ENCODE data around the gene CHM. TPM values are rescaled to one million over a fixed set of nuclear protein-coding genes. Genes with fewer than 3 reads are reported as not detected.
"Not testable (repeated sequence)": the region's sequence is repeated elsewhere in the genome, so short reads cannot be mapped to it uniquely, and the experiment has no call there.

The CHM gene
- total RNA-seq, 2 experiments from 2014 or later = 12.0 to 13.9 TPM

DNA sequence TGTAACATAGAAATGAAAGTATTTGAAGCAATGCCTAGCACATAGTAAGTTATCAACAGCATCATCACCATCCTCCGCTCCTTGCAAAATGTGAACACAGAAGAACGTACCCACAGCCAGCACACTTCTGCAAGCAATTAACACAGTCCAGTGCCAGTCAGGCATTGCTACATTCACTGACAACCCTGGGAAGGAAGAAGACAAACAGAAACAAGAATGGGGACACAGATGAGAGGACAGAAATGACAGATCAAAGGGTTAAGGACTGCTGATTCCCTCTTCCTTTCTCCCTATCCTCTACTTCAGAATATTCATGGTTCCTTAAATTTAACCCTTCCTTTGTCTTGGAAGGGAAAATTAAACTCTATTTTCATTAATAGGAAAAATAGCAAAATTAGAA, 53.1 kb downstream of the CHM start:
- intact Hi-C loops (cut with micrococcal nuclease) = no loop called here
- CTCF ChIA-PET = interaction anchor here (0.7 kb wide), 1 partner anchor 13 kb away, joined by 6 read pairs; no protein-coding TSS in a partner anchor
- H3K4me1 Mint-ChIP-seq (ENCODE audit: low read depth) = peaks cover 19% of the 10 kb centered on the region
- H3K36me3 Mint-ChIP-seq = peaks cover 8% of the 10 kb centered on the region
- no peak overlapping the region for H3K4me3 Mint-ChIP-seq
- no peaks in the 10 kb centered on the region for H3K27me3 Mint-ChIP-seq
- H3K9me3 Mint-ChIP-seq = peaks cover under 1% of the 10 kb centered on the region
- no peak for DNase-seq
- no peak overlapping the region for H3K27ac Mint-ChIP-seq
- POLR2A ChIA-PET = no interaction called here

DNA sequence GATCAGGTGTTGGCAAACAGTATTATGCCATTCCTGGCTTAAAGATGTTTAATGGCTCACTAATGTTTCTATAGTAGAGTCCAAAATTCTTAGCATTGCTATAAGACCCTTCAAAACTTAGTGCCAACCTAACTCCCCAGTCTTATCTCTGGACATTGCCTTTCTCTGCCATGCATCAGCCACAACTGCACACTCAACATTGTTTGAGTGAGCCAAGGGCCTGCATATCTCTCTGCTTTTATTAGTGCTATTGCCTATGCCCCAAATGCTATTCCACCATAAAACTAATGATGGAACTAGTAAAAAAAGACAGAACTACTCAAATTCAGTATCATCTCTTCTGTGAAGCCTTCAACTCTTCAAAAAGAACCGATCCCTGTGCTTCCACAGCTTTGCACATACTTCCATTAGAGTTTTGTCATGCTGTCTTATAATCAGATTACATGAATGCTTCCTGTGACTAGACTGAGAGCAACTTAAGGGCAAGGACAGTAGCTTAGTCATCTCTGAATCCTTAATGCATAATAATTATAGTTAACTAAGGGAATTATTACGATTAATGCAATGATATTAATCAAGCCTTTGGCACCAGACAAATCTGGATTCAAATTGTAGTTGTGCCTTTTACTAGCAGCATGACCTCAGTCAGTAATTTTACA, 53.7 kb downstream of the CHM start:
- Mint-ChIP-seq H3K36me3 (peaks cover 8% of the 10 kb centered on the region), H3K4me3 (no peak overlapping the region), H3K27me3 (no peaks in the 10 kb centered on the region), H3K4me1 (ENCODE audit: low read depth) (peaks cover 20% of the 10 kb centered on the region), H3K27ac (no peak overlapping the region), H3K9me3 (peaks cover 2% of the 10 kb centered on the region)
- intact Hi-C loops (cut with micrococcal nuclease) = no loop called here
- POLR2A ChIA-PET = no interaction called here
- no peak for DNase-seq
- CTCF ChIA-PET = no interaction called here

GRCh38 chrX:85992811-85993229, 54.5 kb downstream of the CHM start:
- ChIA-PET POLR2A (no interaction called here), CTCF (no interaction called here)
- Mint-ChIP-seq H3K27ac (no peak overlapping the region), H3K4me1 (ENCODE audit: low read depth) (peaks cover 22% of the 10 kb centered on the region), H3K27me3 (no peaks in the 10 kb centered on the region), H3K9me3 (peaks cover 2% of the 10 kb centered on the region), H3K36me3 (peaks cover 8% of the 10 kb centered on the region), H3K4me3 (no peak overlapping the region)
- peak; percentile 9 for DNase-seq
- intact Hi-C loops (cut with micrococcal nuclease) = no loop called here

DNA sequence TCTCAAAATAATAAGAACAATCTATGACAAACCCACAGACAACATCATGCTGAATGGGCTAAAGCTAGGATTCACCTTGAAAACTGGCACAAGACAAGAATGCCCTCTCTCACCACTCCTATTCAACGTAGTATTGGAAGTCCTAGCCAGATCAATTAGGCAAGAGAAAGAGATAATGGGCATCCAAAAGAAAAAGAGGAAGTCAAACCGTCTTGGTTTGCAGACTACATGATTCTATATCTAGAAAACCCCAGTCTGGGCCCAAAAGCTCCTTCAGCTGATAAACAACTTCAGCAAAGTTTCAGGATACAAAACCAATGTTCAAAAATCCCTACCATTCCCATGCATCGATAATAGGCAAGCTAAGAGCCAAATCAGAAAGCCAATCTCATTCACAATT, 59.0 kb downstream of the CHM start:
- intact Hi-C loops (cut with micrococcal nuclease) = no loop called here
- H3K36me3 Mint-ChIP-seq = peaks cover 16% of the 10 kb centered on the region
- no peak for DNase-seq
- peaks cover 2% of the 10 kb centered on the region for H3K9me3 Mint-ChIP-seq
- ChIA-PET CTCF (no interaction called here), POLR2A (no interaction called here)
- H3K27ac Mint-ChIP-seq = no peak overlapping the region
- peaks cover 14% of the 10 kb centered on the region for H3K4me1 Mint-ChIP-seq (ENCODE audit: low read depth)
- H3K27me3 Mint-ChIP-seq = no peaks in the 10 kb centered on the region
- H3K4me3 Mint-ChIP-seq = no peak overlapping the region

DNA sequence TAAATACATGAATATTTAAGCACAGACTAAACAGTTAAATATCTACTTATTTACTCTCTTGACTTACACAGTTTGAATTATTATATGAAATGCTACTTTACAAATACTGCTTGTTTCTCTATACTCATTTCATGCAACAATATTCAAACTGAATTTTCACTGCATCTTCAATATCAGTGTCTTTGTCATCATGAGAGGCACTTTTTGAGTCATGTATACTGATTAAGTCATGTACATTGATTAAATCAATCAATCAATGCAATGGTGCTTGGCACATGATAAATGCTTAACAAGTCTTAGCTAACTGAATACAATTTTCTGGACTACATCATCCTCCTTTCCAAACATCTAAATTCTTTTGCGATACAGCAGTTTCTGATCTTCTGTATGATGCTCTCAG, 67.1 kb downstream of the CHM start:
- peaks cover 19% of the 10 kb centered on the region for H3K36me3 Mint-ChIP-seq
- intact Hi-C loops (cut with micrococcal nuclease) = no loop called here
- CTCF ChIA-PET = no interaction called here
- H3K27me3 Mint-ChIP-seq = no peaks in the 10 kb centered on the region
- H3K27ac Mint-ChIP-seq = no peak overlapping the region
- H3K4me1 Mint-ChIP-seq (ENCODE audit: low read depth) = peaks cover 2% of the 10 kb centered on the region
- POLR2A ChIA-PET = no interaction called here
- H3K9me3 Mint-ChIP-seq = peaks cover 4% of the 10 kb centered on the region
- H3K4me3 Mint-ChIP-seq = no peak overlapping the region
- no peak for DNase-seq

DNA sequence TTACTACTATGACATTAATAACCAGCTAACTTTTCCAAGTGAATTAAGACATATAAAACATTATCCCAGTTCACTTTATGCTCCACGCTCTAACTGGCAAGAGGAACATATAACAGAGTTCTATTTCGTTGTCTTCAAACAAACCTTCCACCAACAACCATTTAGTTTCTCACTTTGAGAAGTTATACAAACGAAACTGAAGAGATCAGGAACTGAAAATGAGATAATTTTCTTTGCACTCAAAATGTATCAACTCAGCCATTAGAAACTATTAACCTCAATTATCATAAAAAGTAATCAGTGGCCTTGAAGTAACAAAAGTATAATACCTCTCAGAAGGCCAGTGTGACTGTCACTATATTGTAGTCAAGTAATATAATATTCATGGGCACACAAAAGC, 70.1 kb downstream of the CHM start:
- peaks cover 2% of the 10 kb centered on the region for H3K4me1 Mint-ChIP-seq (ENCODE audit: low read depth)
- H3K27me3 Mint-ChIP-seq = no peaks in the 10 kb centered on the region
- ChIA-PET POLR2A (no interaction called here), CTCF (no interaction called here)
- H3K9me3 Mint-ChIP-seq = peaks cover 4% of the 10 kb centered on the region
- no peak for DNase-seq
- peaks cover 26% of the 10 kb centered on the region for H3K36me3 Mint-ChIP-seq
- no peak overlapping the region for H3K4me3 Mint-ChIP-seq
- H3K27ac Mint-ChIP-seq = no peak overlapping the region
- intact Hi-C loops (cut with micrococcal nuclease) = no loop called here

DNA sequence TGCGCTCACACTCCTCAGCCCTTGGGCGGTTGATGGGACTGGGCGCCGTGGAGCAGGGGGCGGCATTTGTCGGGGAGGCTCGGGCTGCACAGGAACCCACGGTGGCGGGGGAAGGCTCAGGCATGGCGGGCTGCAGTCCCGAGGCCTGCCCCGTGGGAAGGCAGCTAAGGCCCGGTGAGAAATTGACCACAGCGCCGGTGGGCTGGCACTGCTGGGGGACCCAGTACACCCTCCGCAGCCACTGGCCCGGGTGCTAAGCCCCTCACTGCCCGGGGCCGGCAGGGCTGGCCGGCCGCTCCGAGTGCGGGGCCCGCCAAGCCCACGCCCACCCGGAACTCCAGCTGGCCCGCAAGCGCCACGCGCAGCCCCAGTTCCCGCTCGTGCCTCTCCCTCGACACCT, 75.0 kb downstream of the CHM start:
- CTCF ChIA-PET; H3K4me1 Mint-ChIP-seq (ENCODE audit: low read depth); H3K9me3 Mint-ChIP-seq; POLR2A ChIA-PET; H3K4me3 Mint-ChIP-seq; H3K27ac Mint-ChIP-seq; intact Hi-C loops (cut with micrococcal nuclease); DNase-seq; H3K27me3 Mint-ChIP-seq: not testable (repeated sequence)
- peaks cover 28% of the 10 kb centered on the region for H3K36me3 Mint-ChIP-seq

- DNase-seq = no peak
Measured at GRCh38 chrX:85964744-85965143, 82.6 kb downstream of the CHM start.

DNA sequence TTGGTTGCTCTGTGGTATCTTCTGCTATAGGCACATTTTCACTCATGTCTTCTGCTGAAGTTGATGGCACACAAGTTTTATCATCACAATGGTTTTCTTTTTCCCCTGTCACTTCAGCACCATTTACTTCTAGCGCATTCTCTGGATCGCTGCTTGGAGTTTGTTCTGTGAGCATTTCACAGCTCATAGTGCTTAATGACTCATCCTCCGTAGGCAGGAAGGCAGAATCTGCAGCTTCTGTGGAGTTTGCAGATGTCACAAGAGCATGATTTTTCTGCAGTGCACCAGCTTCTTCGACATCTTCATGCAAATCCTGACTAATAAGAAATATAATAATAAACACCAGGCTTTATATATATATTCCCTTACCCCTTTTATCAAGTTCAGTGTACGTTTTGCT, 83.6 kb downstream of the CHM start:
- Mint-ChIP-seq H3K27me3 (no peaks in the 10 kb centered on the region), H3K4me1 (ENCODE audit: low read depth) (no peaks in the 10 kb centered on the region), H3K27ac (no peak overlapping the region), H3K36me3 (peaks cover 7% of the 10 kb centered on the region), H3K4me3 (no peak overlapping the region), H3K9me3 (no peaks in the 10 kb centered on the region)
- CTCF ChIA-PET = no interaction called here
- intact Hi-C loops (cut with micrococcal nuclease) = no loop called here
- POLR2A ChIA-PET = no interaction called here
- DNase-seq = no peak

More at GRCh38 chrX:85964744-85965143, 82.6 kb downstream of the CHM start:
- Mint-ChIP-seq H3K27ac (no peak overlapping the region), H3K27me3 (no peaks in the 10 kb centered on the region), H3K9me3 (no peaks in the 10 kb centered on the region), H3K4me1 (ENCODE audit: low read depth) (no peaks in the 10 kb centered on the region), H3K36me3 (peaks cover 7% of the 10 kb centered on the region), H3K4me3 (no peak overlapping the region)
- intact Hi-C loops (cut with micrococcal nuclease) = no loop called here
- ChIA-PET POLR2A (no interaction called here), CTCF (no interaction called here)

DNA sequence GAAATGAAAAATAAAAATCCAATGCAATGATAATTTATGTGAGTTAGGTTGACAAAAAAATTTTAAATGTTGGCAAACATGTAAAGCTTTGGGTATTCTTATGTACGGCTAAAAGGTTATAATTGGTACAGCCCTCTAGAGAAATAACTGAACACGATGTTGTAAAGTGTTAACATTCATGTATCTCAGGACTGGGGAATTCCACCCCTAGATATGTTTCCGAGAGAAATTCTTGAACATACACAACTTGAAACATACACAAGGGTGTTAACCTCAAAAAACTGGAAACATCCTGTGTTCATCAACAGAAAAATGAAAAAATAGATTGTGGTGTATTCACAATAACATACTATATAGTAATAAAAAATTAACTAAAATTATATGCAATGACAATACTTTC, 91.8 kb downstream of the CHM start:
- intact Hi-C loops (cut with micrococcal nuclease) = no loop called here
- no peaks in the 10 kb centered on the region for H3K27me3 Mint-ChIP-seq
- CTCF ChIA-PET = no interaction called here
- no peak overlapping the region for H3K27ac Mint-ChIP-seq
- DNase-seq = no peak
- no peak overlapping the region for H3K4me3 Mint-ChIP-seq
- peaks cover 34% of the 10 kb centered on the region for H3K36me3 Mint-ChIP-seq
- POLR2A ChIA-PET = no interaction called here
- H3K4me1 Mint-ChIP-seq (ENCODE audit: low read depth) = no peaks in the 10 kb centered on the region
- H3K9me3 Mint-ChIP-seq = peaks cover 12% of the 10 kb centered on the region

DNA sequence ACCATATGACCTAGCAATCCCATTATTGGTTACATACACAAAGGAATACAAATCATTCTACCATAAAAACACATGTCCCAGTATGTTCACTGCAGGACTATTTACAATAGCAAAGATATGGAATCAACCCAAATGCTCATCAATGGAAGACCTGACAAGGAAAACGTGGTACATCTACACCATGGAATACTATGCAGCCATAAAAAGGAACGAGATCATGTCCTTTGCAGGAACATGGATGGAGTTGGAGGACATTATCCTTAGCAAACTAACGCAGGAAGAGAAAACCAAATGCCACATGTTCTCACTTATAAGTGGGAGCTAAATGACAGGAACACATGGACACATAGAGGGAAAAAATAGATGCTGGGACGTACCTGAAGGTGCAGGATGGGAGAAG, 102.6 kb downstream of the CHM start:
- POLR2A ChIA-PET; CTCF ChIA-PET; DNase-seq; H3K27me3 Mint-ChIP-seq; H3K4me3 Mint-ChIP-seq; H3K27ac Mint-ChIP-seq; H3K4me1 Mint-ChIP-seq (ENCODE audit: low read depth); intact Hi-C loops (cut with micrococcal nuclease): not testable (repeated sequence)
- Mint-ChIP-seq H3K36me3 (peaks cover 32% of the 10 kb centered on the region), H3K9me3 (peaks cover 13% of the 10 kb centered on the region)

DNA sequence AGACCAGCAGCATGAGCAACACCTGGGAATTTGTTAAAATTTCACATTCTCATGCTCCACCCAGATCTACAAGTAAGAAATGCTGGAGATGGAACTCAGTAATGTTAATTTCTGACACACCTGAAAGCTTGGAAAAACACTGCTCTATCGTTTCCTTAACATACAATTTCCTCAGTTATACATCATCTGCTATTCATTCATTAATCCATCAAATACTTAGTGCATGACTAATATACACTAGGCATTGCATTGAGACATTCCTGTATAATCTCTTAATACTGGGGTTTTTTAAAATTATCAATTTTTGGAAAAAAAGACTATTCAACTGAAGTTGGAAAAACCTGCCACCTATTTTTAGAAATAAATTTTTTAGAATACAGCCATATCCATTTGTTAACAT, 106.1 kb downstream of the CHM start:
- DNase-seq = no peak
- ChIA-PET CTCF (no interaction called here), POLR2A (no interaction called here)
- peaks cover 13% of the 10 kb centered on the region for H3K9me3 Mint-ChIP-seq
- no peaks in the 10 kb centered on the region for H3K4me1 Mint-ChIP-seq (ENCODE audit: low read depth)
- intact Hi-C loops (cut with micrococcal nuclease) = no loop called here
- no peak overlapping the region for H3K4me3 Mint-ChIP-seq
- peaks cover 19% of the 10 kb centered on the region for H3K36me3 Mint-ChIP-seq
- H3K27ac Mint-ChIP-seq = no peak overlapping the region
- no peaks in the 10 kb centered on the region for H3K27me3 Mint-ChIP-seq

GRCh38 chrX:85939942-85940341, 107.4 kb downstream of the CHM start:
- DNase-seq, CTCF ChIA-PET, H3K36me3 Mint-ChIP-seq: not testable (repeated sequence)

More at GRCh38 chrX:85939942-85940341, 107.4 kb downstream of the CHM start:
- H3K9me3 Mint-ChIP-seq; intact Hi-C loops (cut with micrococcal nuclease); H3K4me3 Mint-ChIP-seq; H3K27me3 Mint-ChIP-seq; H3K27ac Mint-ChIP-seq; H3K4me1 Mint-ChIP-seq (ENCODE audit: low read depth); POLR2A ChIA-PET: not testable (repeated sequence)
